Thyroid gland (tissue), 4 donors: ENCODE measurements around the gene LSM14B.
A peak's percentile ranks its signal among the peaks of the same experiment; 100 is the strongest.

Source experiments
- CTCF ChIP-seq, 6 experiments: fragments of 200-600 bp in 3 of 6; fragments of 450-650 bp in 3 of 6; sonication (generic) in 3 of 6; IDR thresholded peaks; one replicate each; pipeline ENCODE4 v1.5.1; 2016 to 2019; ENCODE audit warnings: antibody characterized with exemption in 6 of 6, mild to moderate bottlenecking in 2 of 6, inconsistent platforms in 1 of 6, moderate library complexity in 1 of 6
- POLR2A ChIP-seq, 2 donors: fragments of 450-650 bp; IDR thresholded peaks; one replicate each; pipeline ENCODE4 v1.6.1; 2017; ENCODE audit warnings: antibody characterized with exemption in 2 of 2, mild to moderate bottlenecking in 2 of 2, moderate library complexity in 1 of 2

DNA sequence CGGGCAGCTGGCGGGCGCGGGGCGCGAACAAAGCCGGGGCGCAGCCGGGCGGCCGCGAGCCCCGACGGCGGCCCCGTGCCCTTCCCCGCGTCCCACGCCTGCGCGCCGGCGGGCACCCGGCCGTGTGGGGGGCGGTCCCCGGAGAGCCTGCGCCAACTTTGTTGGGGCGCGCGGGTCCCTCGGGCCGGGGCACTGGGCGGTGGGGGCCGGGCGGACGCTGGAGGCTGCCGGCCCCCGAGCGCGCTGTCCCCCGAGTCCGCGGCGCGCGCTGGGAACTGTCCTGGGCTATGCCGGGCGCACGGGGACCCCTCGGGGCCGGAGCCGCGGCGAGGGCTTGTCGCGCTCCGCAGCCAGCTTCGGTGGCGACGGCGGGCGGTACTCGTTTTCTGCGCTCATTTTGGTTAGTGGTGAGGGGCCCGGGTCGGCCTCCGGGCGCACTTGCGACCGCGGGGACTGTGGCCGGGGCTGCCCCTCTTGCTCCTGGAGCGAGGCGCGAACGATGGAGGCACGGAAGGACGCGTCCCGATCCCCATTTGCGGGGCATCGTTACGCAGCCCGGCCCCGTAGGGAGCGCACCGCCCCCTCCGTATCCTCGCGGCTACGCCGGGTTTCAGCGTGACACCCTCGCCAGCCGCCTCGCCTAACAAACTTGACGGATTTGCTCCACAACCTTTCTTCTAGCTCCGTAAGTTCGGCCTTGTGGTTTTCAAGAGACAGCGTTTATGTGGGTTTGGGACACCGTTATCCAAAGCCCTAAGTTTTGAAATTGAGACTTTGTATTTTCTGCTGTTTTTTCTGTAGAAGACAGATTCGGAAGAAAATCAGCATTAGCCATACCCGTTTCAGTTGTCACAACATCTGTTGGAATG, 21.9 kb downstream of the LSM14B start:
- TF ChIP-seq CTCF (IDR thresholded peaks at IDR 0.05) (no peak), POLR2A (IDR thresholded peaks at IDR 0.05) (peak in 1 of 2 donors; percentile 25)
